ENCODE data around the gene GCK.

DNA sequence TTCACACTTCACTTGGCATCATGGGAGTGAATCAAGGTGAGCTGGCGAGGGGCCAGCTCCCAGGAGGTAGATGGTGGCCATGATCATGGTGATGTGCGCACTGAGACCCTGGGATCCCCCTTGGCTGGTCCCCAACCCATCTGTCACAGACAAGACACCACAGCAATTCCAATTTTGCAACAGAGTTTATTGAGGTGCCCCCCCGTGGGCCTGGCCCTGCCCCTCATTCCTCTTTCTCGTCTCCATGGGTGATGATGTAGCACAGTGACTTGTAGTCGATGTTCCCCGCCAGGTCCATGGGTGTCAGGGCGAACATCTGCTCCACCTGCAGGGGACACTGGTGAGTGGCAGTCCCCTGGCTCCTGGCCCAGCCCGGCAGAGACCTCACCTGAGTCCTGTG is 50.5 kb downstream of the GCK start:
- TF ChIP-seq POLR2A (IDR thresholded peaks at IDR 0.05): no peak
- TF ChIP-seq, protein P1, sequence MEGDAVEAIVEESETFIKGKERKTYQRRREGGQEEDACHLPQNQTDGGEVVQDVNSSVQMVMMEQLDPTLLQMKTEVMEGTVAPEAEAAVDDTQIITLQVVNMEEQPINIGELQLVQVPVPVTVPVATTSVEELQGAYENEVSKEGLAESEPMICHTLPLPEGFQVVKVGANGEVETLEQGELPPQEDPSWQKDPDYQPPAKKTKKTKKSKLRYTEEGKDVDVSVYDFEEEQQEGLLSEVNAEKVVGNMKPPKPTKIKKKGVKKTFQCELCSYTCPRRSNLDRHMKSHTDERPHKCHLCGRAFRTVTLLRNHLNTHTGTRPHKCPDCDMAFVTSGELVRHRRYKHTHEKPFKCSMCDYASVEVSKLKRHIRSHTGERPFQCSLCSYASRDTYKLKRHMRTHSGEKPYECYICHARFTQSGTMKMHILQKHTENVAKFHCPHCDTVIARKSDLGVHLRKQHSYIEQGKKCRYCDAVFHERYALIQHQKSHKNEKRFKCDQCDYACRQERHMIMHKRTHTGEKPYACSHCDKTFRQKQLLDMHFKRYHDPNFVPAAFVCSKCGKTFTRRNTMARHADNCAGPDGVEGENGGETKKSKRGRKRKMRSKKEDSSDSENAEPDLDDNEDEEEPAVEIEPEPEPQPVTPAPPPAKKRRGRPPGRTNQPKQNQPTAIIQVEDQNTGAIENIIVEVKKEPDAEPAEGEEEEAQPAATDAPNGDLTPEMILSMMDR (IDR thresholded peaks at IDR 0.05): no peak
